GM23338 (cell line): ENCODE data around the gene PTGDS. TPM values are rescaled to one million over a fixed set of nuclear protein-coding genes. Genes with fewer than 3 reads are reported as not detected.

Experiments used
- ATAC-seq: fragments of 200-7000 bp; cut with Tn5 transposase; 3 replicates; pipeline ENCODE4 v1.9.1; 2020
- DNase-seq: peaks from one replicate; pipeline ENCODE4 v3.0.0-alpha.2; 2015; ENCODE audit warnings: low spot score
- H2AFZ ChIP-seq: fragments of 200-600 bp; sonication (generic); 2 replicates; pipeline ENCODE4 v1.8.0; 2016; ENCODE audit warnings: antibody characterized with exemption, mild to moderate bottlenecking, moderate library complexity
- H3F3A ChIP-seq: fragments of 200-600 bp; sonication (generic); replicated peaks from 2 replicates; pipeline ENCODE4 v1.8.0; 2017; ENCODE audit warnings: antibody characterized with exemption, mixed run types, low read depth
- H3K27ac ChIP-seq: fragments of 200-600 bp; sonication (generic); 2 replicates; pipeline ENCODE4 v1.6.1; 2016; ENCODE audit warnings: low read depth
- H3K27me3 ChIP-seq: fragments of 200-600 bp; sonication (generic); 2 replicates; pipeline ENCODE4 v1.8.0; 2016; ENCODE audit warnings: mild to moderate bottlenecking, mixed run types, moderate library complexity; ENCODE audit not compliant: insufficient read depth
- H3K36me3 ChIP-seq: fragments of 200-600 bp; sonication (generic); 2 replicates; pipeline ENCODE4 v1.8.0; 2016; ENCODE audit warnings: mild to moderate bottlenecking; ENCODE audit not compliant: insufficient read depth
- H3K4me1 ChIP-seq: fragments of 200-600 bp; sonication (generic); 2 replicates; pipeline ENCODE4 v1.8.0; 2016; ENCODE audit warnings: mild to moderate bottlenecking, moderate library complexity; ENCODE audit not compliant: insufficient read depth
- H3K4me2 ChIP-seq: fragments of 200-600 bp; sonication (generic); 2 replicates; pipeline ENCODE4 v1.7.1; 2017; ENCODE audit warnings: mixed run types
- H3K4me3 ChIP-seq: fragments of 200-600 bp; sonication (generic); 2 replicates; pipeline ENCODE4 v1.6.1; 2016; ENCODE audit warnings: mixed run types
- H3K79me2 ChIP-seq: fragments of 200-600 bp; sonication (generic); replicated peaks from 2 replicates; pipeline ENCODE4 v1.8.0; 2017; ENCODE audit warnings: mild to moderate bottlenecking; ENCODE audit not compliant: insufficient read depth
- H3K9me2 ChIP-seq: fragments of 200-600 bp; sonication (generic); 2 replicates; pipeline ENCODE4 v1.8.0; 2017; ENCODE audit not compliant: insufficient read depth
- H4K20me1 ChIP-seq: fragments of 200-600 bp; sonication (generic); replicated peaks from 2 replicates; pipeline ENCODE4 v1.8.0; 2017; ENCODE audit warnings: mild to moderate bottlenecking; ENCODE audit not compliant: insufficient read depth
- H3K27ac Mint-ChIP-seq: 2 replicates; pipeline ENCODE4 v1.8.0; 2020; ENCODE audit warnings: inconsistent platforms, mild to moderate bottlenecking, moderate library complexity, mixed read lengths
- H3K27me3 Mint-ChIP-seq: 3 replicates; pipeline ENCODE4 v1.8.0; 2022; ENCODE audit warnings: low read depth, mild to moderate bottlenecking, moderate library complexity, mixed read lengths, inconsistent platforms; ENCODE audit not compliant: insufficient read depth, poor library complexity
- H3K36me3 Mint-ChIP-seq: 3 replicates; pipeline ENCODE4 v1.8.0; 2021; ENCODE audit warnings: low read depth, mild to moderate bottlenecking, inconsistent platforms, moderate library complexity, mixed read lengths
- H3K4me1 Mint-ChIP-seq: 3 replicates; pipeline ENCODE4 v1.8.0; 2020; ENCODE audit warnings: mild to moderate bottlenecking, inconsistent platforms, mixed read lengths
- H3K4me3 Mint-ChIP-seq: 3 replicates; pipeline ENCODE4 v1.8.0; 2021; ENCODE audit warnings: moderate library complexity, mild to moderate bottlenecking, inconsistent platforms, mixed read lengths
- H3K9me3 Mint-ChIP-seq: 3 replicates; pipeline ENCODE4 v1.8.0; 2020; ENCODE audit warnings: moderate library complexity, mild to moderate bottlenecking, inconsistent platforms, mixed read lengths
- EZH2phosphoT487 ChIP-seq: fragments of 200-600 bp; sonication (generic); IDR thresholded peaks from one replicate; pipeline ENCODE4 v1.8.1; 2018; ENCODE audit warnings: antibody characterized with exemption; ENCODE audit not compliant: unreplicated experiment
- STAT1 ChIP-seq: IDR thresholded peaks from one replicate; pipeline ENCODE4 v1.6.1; 2016; ENCODE audit warnings: antibody characterized with exemption; ENCODE audit not compliant: unreplicated experiment
- ZNF114 ChIP-seq: fragments of 250-450 bp; sonication (Bioruptor Pico); IDR thresholded peaks from 2 replicates; pipeline ENCODE4 v1.5.0; 2020; ENCODE audit warnings: mild to moderate bottlenecking, moderate library complexity
- polyA plus RNA-seq: library from polyadenylated mRNA; unstranded; fragments of >200 nt; fragmentation: Nextera tagmentation; extraction: Ambion mirVana; gene quantifications from 2 replicates; pipeline ENCODE4 v1.2.1, GENCODE V29; 2016
- total RNA-seq: library from RNA; depleted of rRNA; stranded (reverse); fragments of >200 nt; shearing (Covaris generic); gene quantifications from 2 replicates; pipeline ENCODE4 v1.2.3, GENCODE V29; 2014
- TF ChIP-seq, protein P1 (sequence below): IDR thresholded peaks from 2 replicates; pipeline ENCODE4 v1.6.1; 2016; ENCODE audit warnings: antibody characterized with exemption
- TF ChIP-seq, protein P2 (sequence below): fragments of 250-450 bp; sonication (Bioruptor Pico); IDR thresholded peaks from 2 replicates; pipeline ENCODE4 v1.5.0; 2020; ENCODE audit warnings: mild to moderate bottlenecking, moderate library complexity
- TF ChIP-seq, protein P3 (sequence below), 2 experiments: fragments of 200-600 bp in 1 of 2; sonication (generic) in 1 of 2; conservative IDR thresholded peaks; 2 replicates each; pipeline versions ENCODE4 v1.5.1 to v1.6.1; 2016 to 2017; ENCODE audit warnings: antibody characterized with exemption in 2 of 2, low read depth in 2 of 2, mild to moderate bottlenecking in 2 of 2, moderate library complexity in 1 of 2

The PTGDS gene
- total and polyA plus RNA-seq, 2 experiments from 2014 or later = 1.9 to 3.1 TPM

DNA sequence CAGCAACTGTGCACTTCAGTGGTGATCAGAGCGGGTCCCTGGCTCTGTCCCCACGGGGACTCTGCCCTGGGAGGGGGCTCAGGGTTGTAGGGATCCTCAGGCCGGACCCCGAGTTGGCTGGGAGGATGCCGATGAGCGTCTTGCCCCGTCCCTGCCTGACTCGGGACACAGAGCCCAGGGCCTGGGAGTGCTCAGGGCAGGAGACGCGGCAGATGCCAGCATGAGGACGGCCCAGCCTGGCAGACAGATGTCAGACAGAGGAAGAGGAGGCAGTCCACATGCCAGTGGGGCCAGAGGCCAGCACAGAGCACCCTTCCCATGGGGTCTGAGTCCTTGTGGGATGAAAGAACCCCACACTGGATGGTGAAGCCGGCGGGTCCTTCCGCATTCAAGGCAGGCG, 14.0 kb upstream of the PTGDS start:
- TF ChIP-seq, protein P1, sequence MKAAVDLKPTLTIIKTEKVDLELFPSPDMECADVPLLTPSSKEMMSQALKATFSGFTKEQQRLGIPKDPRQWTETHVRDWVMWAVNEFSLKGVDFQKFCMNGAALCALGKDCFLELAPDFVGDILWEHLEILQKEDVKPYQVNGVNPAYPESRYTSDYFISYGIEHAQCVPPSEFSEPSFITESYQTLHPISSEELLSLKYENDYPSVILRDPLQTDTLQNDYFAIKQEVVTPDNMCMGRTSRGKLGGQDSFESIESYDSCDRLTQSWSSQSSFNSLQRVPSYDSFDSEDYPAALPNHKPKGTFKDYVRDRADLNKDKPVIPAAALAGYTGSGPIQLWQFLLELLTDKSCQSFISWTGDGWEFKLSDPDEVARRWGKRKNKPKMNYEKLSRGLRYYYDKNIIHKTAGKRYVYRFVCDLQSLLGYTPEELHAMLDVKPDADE = no peak
- TF ChIP-seq ZNF114 (no peak), EZH2phosphoT487 (no peak)
- Histone ChIP-seq H3K4me3 (no peak overlapping the region), H3K79me2 (no peaks in the 10 kb centered on the region), H3K4me2 (no peak overlapping the region), H3K27me3 (no peaks in the 10 kb centered on the region), H2AFZ (no peak overlapping the region), H3F3A (no peaks in the 10 kb centered on the region), H4K20me1 (no peaks in the 10 kb centered on the region), H3K9me2 (no peaks in the 10 kb centered on the region), H3K36me3 (no peaks in the 10 kb centered on the region), H3K27ac (no peak overlapping the region), H3K4me1 (peaks cover 9% of the 10 kb centered on the region)
- no peak for ATAC-seq
- Mint-ChIP-seq H3K4me1 (peaks cover 9% of the 10 kb centered on the region), H3K27me3 (peaks cover 7% of the 10 kb centered on the region), H3K4me3 (no peak overlapping the region), H3K9me3 (no peaks in the 10 kb centered on the region; the same call in 2 of the 3 replicates), H3K36me3 (no peaks in the 10 kb centered on the region), H3K27ac (0 out of 2 replicates have a peak overlapping the region, but pooled peaks have one; percentile 67)
- no peak for DNase-seq

DNA sequence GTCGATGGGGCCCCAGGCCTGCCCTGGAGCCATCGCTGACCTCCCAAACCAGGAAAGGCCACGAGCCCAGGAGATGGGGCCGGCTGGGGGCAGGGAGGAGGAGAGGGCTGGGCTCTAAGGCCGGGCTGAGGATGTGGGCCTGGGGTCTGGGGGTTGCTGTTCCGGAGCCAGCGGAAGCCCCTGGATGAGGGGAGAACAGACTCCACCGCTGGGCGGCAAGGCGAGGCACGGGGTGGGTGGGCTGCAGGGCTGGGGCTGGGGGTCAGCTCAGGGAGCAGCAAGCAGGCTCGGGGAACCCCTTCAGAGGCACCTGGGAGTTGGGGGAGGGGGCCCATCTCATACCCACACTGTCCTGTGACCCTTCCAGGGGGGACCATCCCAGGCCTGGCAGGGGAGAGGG, 13.6 kb upstream of the PTGDS start:
- no peaks in the 10 kb centered on the region for H3K36me3 ChIP-seq
- H3K4me1 Mint-ChIP-seq = peaks cover 9% of the 10 kb centered on the region
- no peaks in the 10 kb centered on the region for H4K20me1 ChIP-seq
- no peaks in the 10 kb centered on the region for H3F3A ChIP-seq
- ATAC-seq (no peak), DNase-seq (no peak)
- H3K4me3 ChIP-seq = no peak overlapping the region
- no peaks in the 10 kb centered on the region for H3K27me3 ChIP-seq
- no peaks in the 10 kb centered on the region for H3K79me2 ChIP-seq
- no peaks in the 10 kb centered on the region for H3K9me2 ChIP-seq
- no peak overlapping the region for H2AFZ ChIP-seq
- H3K27ac Mint-ChIP-seq = no peak overlapping the region
- TF ChIP-seq, protein P1 = no peak
- TF ChIP-seq, protein P2, sequence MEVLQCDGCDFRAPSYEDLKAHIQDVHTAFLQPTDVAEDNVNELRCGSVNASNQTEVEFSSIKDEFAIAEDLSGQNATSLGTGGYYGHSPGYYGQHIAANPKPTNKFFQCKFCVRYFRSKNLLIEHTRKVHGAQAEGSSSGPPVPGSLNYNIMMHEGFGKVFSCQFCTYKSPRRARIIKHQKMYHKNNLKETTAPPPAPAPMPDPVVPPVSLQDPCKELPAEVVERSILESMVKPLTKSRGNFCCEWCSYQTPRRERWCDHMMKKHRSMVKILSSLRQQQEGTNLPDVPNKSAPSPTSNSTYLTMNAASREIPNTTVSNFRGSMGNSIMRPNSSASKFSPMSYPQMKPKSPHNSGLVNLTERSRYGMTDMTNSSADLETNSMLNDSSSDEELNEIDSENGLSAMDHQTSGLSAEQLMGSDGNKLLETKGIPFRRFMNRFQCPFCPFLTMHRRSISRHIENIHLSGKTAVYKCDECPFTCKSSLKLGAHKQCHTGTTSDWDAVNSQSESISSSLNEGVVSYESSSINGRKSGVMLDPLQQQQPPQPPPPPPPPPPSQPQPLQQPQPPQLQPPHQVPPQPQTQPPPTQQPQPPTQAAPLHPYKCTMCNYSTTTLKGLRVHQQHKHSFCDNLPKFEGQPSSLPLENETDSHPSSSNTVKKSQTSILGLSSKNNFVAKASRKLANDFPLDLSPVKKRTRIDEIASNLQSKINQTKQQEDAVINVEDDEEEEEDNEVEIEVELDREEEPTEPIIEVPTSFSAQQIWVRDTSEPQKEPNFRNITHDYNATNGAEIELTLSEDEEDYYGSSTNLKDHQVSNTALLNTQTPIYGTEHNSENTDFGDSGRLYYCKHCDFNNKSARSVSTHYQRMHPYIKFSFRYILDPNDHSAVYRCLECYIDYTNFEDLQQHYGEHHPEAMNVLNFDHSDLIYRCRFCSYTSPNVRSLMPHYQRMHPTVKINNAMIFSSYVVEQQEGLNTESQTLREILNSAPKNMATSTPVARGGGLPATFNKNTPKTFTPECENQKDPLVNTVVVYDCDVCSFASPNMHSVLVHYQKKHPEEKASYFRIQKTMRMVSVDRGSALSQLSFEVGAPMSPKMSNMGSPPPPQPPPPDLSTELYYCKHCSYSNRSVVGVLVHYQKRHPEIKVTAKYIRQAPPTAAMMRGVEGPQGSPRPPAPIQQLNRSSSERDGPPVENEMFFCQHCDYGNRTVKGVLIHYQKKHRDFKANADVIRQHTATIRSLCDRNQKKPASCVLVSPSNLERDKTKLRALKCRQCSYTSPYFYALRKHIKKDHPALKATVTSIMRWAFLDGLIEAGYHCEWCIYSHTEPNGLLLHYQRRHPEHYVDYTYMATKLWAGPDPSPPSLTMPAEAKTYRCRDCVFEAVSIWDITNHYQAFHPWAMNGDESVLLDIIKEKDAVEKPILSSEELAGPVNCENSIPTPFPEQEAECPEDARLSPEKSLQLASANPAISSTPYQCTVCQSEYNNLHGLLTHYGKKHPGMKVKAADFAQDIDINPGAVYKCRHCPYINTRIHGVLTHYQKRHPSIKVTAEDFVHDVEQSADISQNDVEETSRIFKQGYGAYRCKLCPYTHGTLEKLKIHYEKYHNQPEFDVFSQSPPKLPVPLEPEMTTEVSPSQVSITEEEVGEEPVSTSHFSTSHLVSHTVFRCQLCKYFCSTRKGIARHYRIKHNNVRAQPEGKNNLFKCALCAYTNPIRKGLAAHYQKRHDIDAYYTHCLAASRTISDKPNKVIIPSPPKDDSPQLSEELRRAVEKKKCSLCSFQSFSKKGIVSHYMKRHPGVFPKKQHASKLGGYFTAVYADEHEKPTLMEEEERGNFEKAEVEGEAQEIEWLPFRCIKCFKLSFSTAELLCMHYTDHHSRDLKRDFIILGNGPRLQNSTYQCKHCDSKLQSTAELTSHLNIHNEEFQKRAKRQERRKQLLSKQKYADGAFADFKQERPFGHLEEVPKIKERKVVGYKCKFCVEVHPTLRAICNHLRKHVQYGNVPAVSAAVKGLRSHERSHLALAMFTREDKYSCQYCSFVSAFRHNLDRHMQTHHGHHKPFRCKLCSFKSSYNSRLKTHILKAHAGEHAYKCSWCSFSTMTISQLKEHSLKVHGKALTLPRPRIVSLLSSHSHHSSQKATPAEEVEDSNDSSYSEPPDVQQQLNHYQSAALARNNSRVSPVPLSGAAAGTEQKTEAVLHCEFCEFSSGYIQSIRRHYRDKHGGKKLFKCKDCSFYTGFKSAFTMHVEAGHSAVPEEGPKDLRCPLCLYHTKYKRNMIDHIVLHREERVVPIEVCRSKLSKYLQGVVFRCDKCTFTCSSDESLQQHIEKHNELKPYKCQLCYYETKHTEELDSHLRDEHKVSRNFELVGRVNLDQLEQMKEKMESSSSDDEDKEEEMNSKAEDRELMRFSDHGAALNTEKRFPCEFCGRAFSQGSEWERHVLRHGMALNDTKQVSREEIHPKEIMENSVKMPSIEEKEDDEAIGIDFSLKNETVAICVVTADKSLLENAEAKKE = no peak
- TF ChIP-seq, protein P3, sequence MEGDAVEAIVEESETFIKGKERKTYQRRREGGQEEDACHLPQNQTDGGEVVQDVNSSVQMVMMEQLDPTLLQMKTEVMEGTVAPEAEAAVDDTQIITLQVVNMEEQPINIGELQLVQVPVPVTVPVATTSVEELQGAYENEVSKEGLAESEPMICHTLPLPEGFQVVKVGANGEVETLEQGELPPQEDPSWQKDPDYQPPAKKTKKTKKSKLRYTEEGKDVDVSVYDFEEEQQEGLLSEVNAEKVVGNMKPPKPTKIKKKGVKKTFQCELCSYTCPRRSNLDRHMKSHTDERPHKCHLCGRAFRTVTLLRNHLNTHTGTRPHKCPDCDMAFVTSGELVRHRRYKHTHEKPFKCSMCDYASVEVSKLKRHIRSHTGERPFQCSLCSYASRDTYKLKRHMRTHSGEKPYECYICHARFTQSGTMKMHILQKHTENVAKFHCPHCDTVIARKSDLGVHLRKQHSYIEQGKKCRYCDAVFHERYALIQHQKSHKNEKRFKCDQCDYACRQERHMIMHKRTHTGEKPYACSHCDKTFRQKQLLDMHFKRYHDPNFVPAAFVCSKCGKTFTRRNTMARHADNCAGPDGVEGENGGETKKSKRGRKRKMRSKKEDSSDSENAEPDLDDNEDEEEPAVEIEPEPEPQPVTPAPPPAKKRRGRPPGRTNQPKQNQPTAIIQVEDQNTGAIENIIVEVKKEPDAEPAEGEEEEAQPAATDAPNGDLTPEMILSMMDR (conservative IDR thresholded peaks at IDR 0.05; ENCODE audit: low read depth in 2 of 2) = no peak
- TF ChIP-seq STAT1 = no peak
- H3K36me3 Mint-ChIP-seq = no peaks in the 10 kb centered on the region
- no peak overlapping the region for H3K27ac ChIP-seq
- no peak overlapping the region for H3K4me2 ChIP-seq
- H3K4me3 Mint-ChIP-seq = no peak overlapping the region
- H3K9me3 Mint-ChIP-seq = no peaks in the 10 kb centered on the region; the same call in 2 of the 3 replicates
- H3K4me1 ChIP-seq = peaks cover 9% of the 10 kb centered on the region
- peaks cover 5% of the 10 kb centered on the region for H3K27me3 Mint-ChIP-seq
